ENCODE measurements around the gene LTBP4.

LTBP4 gene

DNA sequence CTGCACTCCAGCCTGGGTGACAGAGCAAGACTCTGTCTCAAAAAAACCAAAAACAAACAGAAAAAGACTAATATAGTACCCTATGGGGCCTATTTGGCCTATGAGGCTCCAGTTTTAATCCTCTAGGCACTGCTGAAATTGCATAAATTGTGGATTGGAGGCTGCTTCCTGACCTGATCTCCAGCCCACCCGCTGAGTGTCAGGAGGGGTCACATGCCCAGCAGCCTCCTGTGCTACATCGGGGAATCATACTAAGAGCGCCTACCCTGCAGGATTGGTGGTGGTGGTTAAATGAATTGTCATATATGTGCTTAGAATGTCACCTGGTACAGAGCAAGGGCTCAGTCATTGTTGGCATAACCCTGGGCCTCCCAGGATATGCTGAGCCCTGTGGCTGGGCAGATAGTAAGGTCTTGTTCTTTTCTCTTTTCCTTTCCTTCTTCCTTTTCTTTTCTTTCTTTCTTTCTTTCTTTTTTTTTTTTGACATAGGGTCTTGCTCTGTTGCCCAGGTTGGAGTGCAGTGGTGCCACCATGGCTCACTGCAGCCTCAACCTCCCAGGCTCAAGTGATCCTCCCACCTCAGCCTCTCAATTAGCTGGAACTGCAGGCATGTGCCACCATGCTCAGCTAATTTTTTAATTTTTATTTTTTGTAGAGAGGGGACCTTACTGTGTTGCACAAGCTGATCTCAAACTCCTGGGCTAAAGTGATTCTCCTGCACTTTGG is 31.3 kb downstream of the LTBP4 start:
- H3K36me3 ChIP-seq (replicated peaks), result no peaks in the 10 kb centered on the region
- H3K27me3 ChIP-seq (replicated peaks), result no peaks in the 10 kb centered on the region
- TF ChIP-seq, protein P1, sequence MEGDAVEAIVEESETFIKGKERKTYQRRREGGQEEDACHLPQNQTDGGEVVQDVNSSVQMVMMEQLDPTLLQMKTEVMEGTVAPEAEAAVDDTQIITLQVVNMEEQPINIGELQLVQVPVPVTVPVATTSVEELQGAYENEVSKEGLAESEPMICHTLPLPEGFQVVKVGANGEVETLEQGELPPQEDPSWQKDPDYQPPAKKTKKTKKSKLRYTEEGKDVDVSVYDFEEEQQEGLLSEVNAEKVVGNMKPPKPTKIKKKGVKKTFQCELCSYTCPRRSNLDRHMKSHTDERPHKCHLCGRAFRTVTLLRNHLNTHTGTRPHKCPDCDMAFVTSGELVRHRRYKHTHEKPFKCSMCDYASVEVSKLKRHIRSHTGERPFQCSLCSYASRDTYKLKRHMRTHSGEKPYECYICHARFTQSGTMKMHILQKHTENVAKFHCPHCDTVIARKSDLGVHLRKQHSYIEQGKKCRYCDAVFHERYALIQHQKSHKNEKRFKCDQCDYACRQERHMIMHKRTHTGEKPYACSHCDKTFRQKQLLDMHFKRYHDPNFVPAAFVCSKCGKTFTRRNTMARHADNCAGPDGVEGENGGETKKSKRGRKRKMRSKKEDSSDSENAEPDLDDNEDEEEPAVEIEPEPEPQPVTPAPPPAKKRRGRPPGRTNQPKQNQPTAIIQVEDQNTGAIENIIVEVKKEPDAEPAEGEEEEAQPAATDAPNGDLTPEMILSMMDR (IDR thresholded peaks at IDR 0.05; ENCODE audit: low read depth, low read length, missing control alignments), result no peak
- H3K27ac ChIP-seq, result no peak overlapping the region
- no peak overlapping the region for H3K4me3 ChIP-seq (ENCODE audit: low read depth, low read length)
- in situ Hi-C loops (cut with HindIII; ENCODE audit: low pct_ligation_motif_present, low sequenced_read_pairs), result no loop called here
- no peak for DNase-seq

DNA sequence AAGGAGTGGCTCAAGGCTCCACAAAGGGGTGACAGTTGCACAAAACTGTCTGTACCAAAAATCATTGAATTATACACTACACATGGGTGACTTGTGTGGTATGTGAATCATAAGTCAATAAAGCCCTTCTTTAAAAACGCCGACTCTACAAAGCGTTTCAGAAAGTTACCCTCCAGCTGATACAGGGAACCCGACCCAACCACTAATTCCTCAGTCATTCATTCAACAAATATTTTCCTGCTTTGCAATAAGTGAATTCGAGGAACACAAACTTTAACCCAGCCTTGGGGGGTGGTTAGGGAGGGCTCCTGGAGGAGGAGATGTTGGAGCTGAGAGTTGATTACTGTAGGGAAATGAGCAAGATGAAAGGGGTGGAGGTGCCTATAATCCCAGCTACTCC is 32.0 kb downstream of the LTBP4 start:
- H3K27ac ChIP-seq, result no peak overlapping the region
- peak; percentile 47 for DNase-seq

DNA sequence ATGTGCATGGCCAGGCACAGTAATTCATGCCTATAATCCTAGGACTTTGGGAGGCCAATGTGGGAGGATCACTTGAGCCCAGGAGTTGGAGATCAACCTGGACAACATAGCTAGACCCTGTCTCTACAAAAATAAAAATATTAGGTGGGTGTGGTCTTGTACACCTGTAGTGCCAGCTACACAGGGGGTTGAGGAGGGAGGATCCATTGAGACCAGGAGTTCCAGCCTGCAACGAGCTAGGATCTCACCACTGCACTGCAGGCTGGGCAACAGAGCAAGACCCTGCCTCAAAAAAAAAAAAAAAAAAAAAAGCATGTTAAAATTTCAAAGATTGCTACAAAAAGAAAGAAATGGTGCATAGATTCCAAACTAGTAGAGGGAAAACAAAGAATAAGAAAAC is 37.2 kb downstream of the LTBP4 start:
- in situ Hi-C loops (cut with HindIII; ENCODE audit: low pct_ligation_motif_present, low sequenced_read_pairs), result no loop called here
- no peaks in the 10 kb centered on the region for H3K36me3 ChIP-seq (replicated peaks)
- no peak overlapping the region for H3K4me3 ChIP-seq (ENCODE audit: low read depth, low read length)
- TF ChIP-seq, protein P1 (IDR thresholded peaks at IDR 0.05; ENCODE audit: low read depth, low read length, missing control alignments), result no peak
- no peak overlapping the region for H3K27ac ChIP-seq
- H3K27me3 ChIP-seq (replicated peaks), result no peaks in the 10 kb centered on the region
- no peak for DNase-seq

More for the DNA sequence above, 32.0 kb downstream of the LTBP4 start:
- H3K36me3 ChIP-seq (replicated peaks), result no peaks in the 10 kb centered on the region
- no peaks in the 10 kb centered on the region for H3K27me3 ChIP-seq (replicated peaks)
- TF ChIP-seq, protein P1 (IDR thresholded peaks at IDR 0.05; ENCODE audit: low read depth, low read length, missing control alignments), result no peak
- H3K4me3 ChIP-seq (ENCODE audit: low read depth, low read length), result no peak overlapping the region
- in situ Hi-C loops (cut with HindIII; ENCODE audit: low pct_ligation_motif_present, low sequenced_read_pairs), result no loop called here

DNA sequence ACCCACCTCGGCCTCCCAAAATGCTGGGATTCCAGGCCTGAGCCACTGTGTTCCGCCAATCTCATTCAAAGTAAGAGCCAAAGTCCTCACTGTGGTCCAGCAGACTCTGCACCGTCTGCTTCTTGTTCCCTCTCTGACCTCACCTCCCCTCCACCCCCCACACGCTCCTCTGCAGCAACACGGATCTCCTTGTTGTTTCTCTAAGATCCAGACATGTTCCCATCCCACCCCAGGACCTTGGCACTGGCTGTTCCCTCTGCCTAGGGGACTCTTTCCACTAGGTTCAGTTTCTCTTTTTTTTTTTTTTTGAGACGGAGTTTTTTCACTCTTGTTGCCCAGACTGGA is 38.4 kb downstream of the LTBP4 start:
- no peaks in the 10 kb centered on the region for H3K27me3 ChIP-seq (replicated peaks)
- H3K36me3 ChIP-seq (replicated peaks), result no peaks in the 10 kb centered on the region
- H3K4me3 ChIP-seq (ENCODE audit: low read depth, low read length), result no peak overlapping the region
- DNase-seq, result no peak
- H3K27ac ChIP-seq, result no peak overlapping the region
- TF ChIP-seq, protein P1 (IDR thresholded peaks at IDR 0.05; ENCODE audit: low read depth, low read length, missing control alignments), result no peak
- in situ Hi-C loops (cut with HindIII; ENCODE audit: low pct_ligation_motif_present, low sequenced_read_pairs), result no loop called here

DNA sequence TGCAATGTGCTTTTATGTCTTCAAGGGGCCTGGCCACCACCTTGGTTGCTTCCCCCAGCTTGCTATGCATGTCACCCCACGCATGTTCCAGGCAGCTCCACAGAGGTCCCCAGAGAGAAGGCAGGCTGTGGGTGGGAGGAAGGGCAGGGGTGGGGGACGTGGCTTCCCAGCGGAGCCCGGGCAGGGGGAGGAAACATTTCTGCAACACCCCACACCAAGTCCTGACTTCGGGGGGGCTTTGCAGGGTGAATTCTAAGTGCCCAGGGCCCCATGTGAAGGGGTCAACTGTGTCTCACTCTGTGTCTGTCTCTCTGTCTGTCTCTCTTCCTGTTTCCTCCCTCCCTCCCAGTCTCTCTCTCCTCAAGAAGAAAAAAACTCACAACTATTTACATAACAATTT is 39.6 kb downstream of the LTBP4 start:
- TF ChIP-seq, protein P1 (IDR thresholded peaks at IDR 0.05; ENCODE audit: low read depth, low read length, missing control alignments), result no peak
- Histone ChIP-seq H3K36me3 (replicated peaks) (no peaks in the 10 kb centered on the region), H3K4me3 (ENCODE audit: low read depth, low read length) (no peak overlapping the region), H3K27me3 (replicated peaks) (no peaks in the 10 kb centered on the region), H3K27ac (peak overlapping the region; percentile 51)
- peak; percentile 18 for DNase-seq
- in situ Hi-C loops (cut with HindIII; ENCODE audit: low pct_ligation_motif_present, low sequenced_read_pairs), result no loop called here

DNA sequence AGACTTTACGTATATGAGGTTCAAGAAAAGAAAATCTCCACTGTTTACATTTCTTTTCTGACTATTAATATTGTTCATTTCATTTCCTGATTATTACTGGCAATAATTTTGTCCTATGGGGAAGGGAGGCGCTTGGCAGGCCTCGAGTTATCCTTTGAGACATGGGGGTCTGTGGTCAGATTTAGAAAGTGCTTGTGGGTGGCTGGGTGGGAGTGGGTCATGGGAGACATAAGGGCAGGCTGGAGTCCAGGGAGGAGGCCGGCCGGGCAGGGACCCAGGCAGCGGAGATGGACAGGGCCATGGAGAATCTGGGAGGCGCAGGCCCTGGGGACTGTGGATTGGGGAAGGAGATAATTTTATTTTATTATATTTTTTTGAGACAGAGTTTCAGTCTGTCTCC is 40.1 kb downstream of the LTBP4 start:
- TF ChIP-seq, protein P1 (IDR thresholded peaks at IDR 0.05; ENCODE audit: low read depth, low read length, missing control alignments), result no peak
- H3K27me3 ChIP-seq (replicated peaks), result no peaks in the 10 kb centered on the region
- in situ Hi-C loops (cut with HindIII; ENCODE audit: low pct_ligation_motif_present, low sequenced_read_pairs), result no loop called here
- H3K4me3 ChIP-seq (ENCODE audit: low read depth, low read length), result no peak overlapping the region
- no peak for DNase-seq
- no peaks in the 10 kb centered on the region for H3K36me3 ChIP-seq (replicated peaks)
- H3K27ac ChIP-seq, result no peak overlapping the region
